ENCODE results near the gene PLK3.

GRCh38 chr1:44806025-44806703, 6.0 kb downstream of the PLK3 start:
- no peak for TF ChIP-seq POLR2A (IDR thresholded peaks at IDR 0.05)
- no peak for TF ChIP-seq CTCF (IDR thresholded peaks at IDR 0.05)

Data from body of pancreas (tissue), 4 donors.